Small intestine (tissue), 16 donors: ENCODE data around the gene PSMG3. TPM values are rescaled to one million over a fixed set of nuclear protein-coding genes. Genes with fewer than 3 reads are reported as not detected.

Source experiments
- DNase-seq, 2 donors: peaks; one replicate each; pipeline versions ENCODE4 v3.0.0 to v3.0.0-alpha.2; 2013
- FAIRE-seq: peaks from 2 replicates; lab custom pipeline; 2012; peaks lifted over from hg19 to GRCh38; lab: Jason Lieb, UNC
- H3K27ac ChIP-seq, 3 donors: one replicate each; pipeline ENCODE4 v1.5.1; 2013; ENCODE audit warnings: low read length in 2 of 3, mild to moderate bottlenecking in 2 of 3, control low read depth in 1 of 3, inconsistent platforms in 1 of 3, low read depth in 1 of 3, moderate library complexity in 1 of 3
- H3K27me3 ChIP-seq, 3 donors: one replicate each; pipeline ENCODE4 v1.6.1; 2013; ENCODE audit warnings: low read length in 3 of 3, inconsistent platforms in 1 of 3; ENCODE audit not compliant: control insufficient read depth in 3 of 3, insufficient read depth in 3 of 3
- H3K36me3 ChIP-seq, 3 donors: one replicate each; pipeline ENCODE4 v1.6.1; 2013; ENCODE audit warnings: low read length in 3 of 3, inconsistent platforms in 1 of 3, low read depth in 1 of 3, mild to moderate bottlenecking in 1 of 3, moderate library complexity in 1 of 3; ENCODE audit not compliant: control insufficient read depth in 3 of 3, insufficient read depth in 2 of 3
- H3K4me1 ChIP-seq, 3 donors: one replicate each; pipeline ENCODE4 v1.6.1; 2013; ENCODE audit warnings: low read length in 2 of 3, inconsistent platforms in 1 of 3, low read depth in 1 of 3, mild to moderate bottlenecking in 1 of 3, moderate library complexity in 1 of 3; ENCODE audit not compliant: control insufficient read depth in 3 of 3, insufficient read depth in 2 of 3
- H3K4me3 ChIP-seq, 3 donors: one replicate each; pipeline ENCODE4 v1.5.1; 2013; ENCODE audit warnings: low read length in 3 of 3, control low read depth in 1 of 3, inconsistent platforms in 1 of 3, low read depth in 1 of 3, mild to moderate bottlenecking in 1 of 3, moderate library complexity in 1 of 3
- H3K9me3 ChIP-seq, 2 donors: one replicate each; pipeline ENCODE4 v1.6.1; 2013; ENCODE audit warnings: low read depth in 1 of 2, low read length in 1 of 2; ENCODE audit not compliant: control insufficient read depth in 2 of 2, insufficient read depth in 1 of 2
- WGBS, 3 donors: extraction: QIAGEN DNeasy Blood & Tissue Kit; methylation state at CpG; one replicate each; pipeline ENCODE4 v1.1.7; 2013; 5-methylcytosine and 5-hydroxymethylcytosine counted together
- long read RNA-seq, 10 donors: transcript quantifications; one replicate each; lab custom pipeline, GENCODE V29; 2026
- polyA plus RNA-seq, 4 donors: library from polyadenylated mRNA; stranded (reverse) in 3 of 4; unstranded in 1 of 4; fragments of 200-250 nt in 3 of 4; fragments of 120-200 nt in 1 of 4; gene quantifications; one replicate each; pipeline versions ENCODE4 v1.2.1 to v1.2.3, GENCODE V29; 2013
- donor health status: healthy with polysubstance abuse.
- donor health status: control.
- donor health status: control.
- donor health status: Bipolar disorder and iron deficiency.
- donor health status: healthy.

Gene PSMG3, protein sequence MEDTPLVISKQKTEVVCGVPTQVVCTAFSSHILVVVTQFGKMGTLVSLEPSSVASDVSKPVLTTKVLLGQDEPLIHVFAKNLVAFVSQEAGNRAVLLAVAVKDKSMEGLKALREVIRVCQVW
- polyA plus RNA-seq: 10 to 100 TPM; 28.7 to 73.1 (median 69.8) TPM
- long read RNA-seq, donor 1, transcript PSMG3-202 (2 exons, 1,391 nt): major isoform, 63 of 77 reads
- long read RNA-seq, donor 1, transcript PSMG3-203 (3 exons, 774 nt): minor isoform, 14 of 77 reads
- long read RNA-seq, donor 1, partial matches to known transcripts: 0 of 77 reads
- long read RNA-seq, donor 1, other reads (novel, unspliced or antisense): 0 of 77 reads
- long read RNA-seq, donor 2, transcript PSMG3-202 (2 exons, 1,391 nt): major isoform, 12 of 12 reads
- long read RNA-seq, donor 2, partial matches to known transcripts: 0 of 12 reads
- long read RNA-seq, donor 2, other reads (novel, unspliced or antisense): 0 of 12 reads
- long read RNA-seq, donor 3, transcript PSMG3-202 (2 exons, 1,391 nt): major isoform, 44 of 49 reads
- long read RNA-seq, donor 3, partial matches to known transcripts: 0 of 49 reads
- long read RNA-seq, donor 3, other reads (novel, unspliced or antisense): 0 of 49 reads
- long read RNA-seq, donor 4, partial matches to known transcripts: 0 of 1 reads
- long read RNA-seq, donor 4, other reads (novel, unspliced or antisense): 0 of 1 reads
- long read RNA-seq, donor 5, transcript PSMG3-202 (2 exons, 1,391 nt): major isoform, 10 of 12 reads
- long read RNA-seq, donor 5, partial matches to known transcripts: 0 of 12 reads
- long read RNA-seq, donor 5, other reads (novel, unspliced or antisense): 0 of 12 reads
- long read RNA-seq, donor 6, transcript PSMG3-202 (2 exons, 1,391 nt): major isoform, 22 of 31 reads
- long read RNA-seq, donor 6, partial matches to known transcripts: 5 of 31 reads
- long read RNA-seq, donor 6, other reads (novel, unspliced or antisense): 0 of 31 reads
- long read RNA-seq, donor 7, transcript PSMG3-202 (2 exons, 1,391 nt): major isoform, 62 of 64 reads
- long read RNA-seq, donor 7, partial matches to known transcripts: 0 of 64 reads
- long read RNA-seq, donor 7, other reads (novel, unspliced or antisense): 0 of 64 reads
- long read RNA-seq, donor 8, partial matches to known transcripts: 0 of 2 reads
- long read RNA-seq, donor 8, other reads (novel, unspliced or antisense): 0 of 2 reads
- long read RNA-seq, donor 9, transcript PSMG3-202 (2 exons, 1,391 nt): major isoform, 6 of 7 reads
- long read RNA-seq, donor 9, partial matches to known transcripts: 0 of 7 reads
- long read RNA-seq, donor 9, other reads (novel, unspliced or antisense): 0 of 7 reads
- long read RNA-seq, donor 10, transcript PSMG3-202 (2 exons, 1,391 nt): major isoform, 34 of 43 reads
- long read RNA-seq, donor 10, transcript PSMG3-203 (3 exons, 774 nt): minor isoform, 9 of 43 reads
- long read RNA-seq, donor 10, partial matches to known transcripts: 0 of 43 reads
- long read RNA-seq, donor 10, other reads (novel, unspliced or antisense): 0 of 43 reads

DNA sequence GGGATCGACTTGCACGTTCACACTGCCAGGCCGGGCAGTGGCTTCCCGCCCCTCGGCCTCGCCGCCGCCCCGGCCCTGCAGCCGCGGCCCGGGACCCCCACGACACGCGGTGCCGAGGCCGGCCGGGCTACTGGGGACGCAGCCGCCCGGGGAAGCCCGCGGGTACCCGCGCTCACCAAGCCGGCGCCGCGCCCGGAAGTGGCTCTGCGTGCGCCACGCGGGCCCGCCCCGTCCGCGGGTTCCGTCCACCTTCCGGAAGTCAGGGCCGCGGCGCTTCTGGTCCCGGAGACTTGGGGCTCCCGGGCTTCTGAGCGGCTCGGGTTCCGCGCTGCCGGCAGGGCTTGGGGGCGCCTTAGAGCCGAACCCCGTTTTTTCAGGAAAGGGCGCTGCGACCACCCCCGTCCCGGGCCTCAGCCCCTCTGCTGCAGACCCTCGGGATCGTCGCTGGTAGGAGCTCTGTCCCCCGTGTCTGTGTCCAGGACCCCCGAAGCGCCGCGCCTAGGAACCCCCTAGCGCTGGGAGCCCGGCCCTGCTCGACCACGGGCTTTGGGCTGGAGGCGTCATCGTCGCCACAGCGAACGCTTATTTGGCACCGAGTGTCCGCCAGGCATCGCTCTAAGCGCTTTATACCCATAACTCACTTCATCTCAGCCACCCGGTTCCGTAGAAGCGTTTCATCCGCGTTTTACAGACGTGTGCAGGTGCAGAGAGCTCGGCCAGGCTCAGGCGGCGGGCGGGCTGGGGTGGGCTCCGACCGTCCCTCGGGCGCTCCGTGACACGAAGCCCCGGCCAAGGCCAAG lies at the start of gene PSMG3:
Gene PSMG3 (minus strand): TSS at position 200 of the 800 bp plus-strand sequence. CDS start 693 bp downstream, outside the sequence.
- Histone ChIP-seq H3K4me1 (peaks cover 3 to 49% (median 7%) of the 10 kb centered on the region in 3 donors), H3K9me3 (no peaks in the 10 kb centered on the region), H3K36me3 (peaks cover 0 to 35% (median 0%) of the 10 kb centered on the region in 3 donors), H3K27ac (peak within 1 kb of the TSS; percentile 83 to 96 (median 90)), H3K27me3 (peaks cover 0 to 2% (median 0%) of the 10 kb centered on the region in 3 donors), H3K4me3 (peak within 1 kb of the TSS; percentile 75 to 90 (median 83))
- WGBS, 3 donors: 0% methylated on average over 77 to 95 of the region's 95 CpGs
- DNase-seq (peak; percentile 90 to 94), FAIRE-seq (no peak)

DNA sequence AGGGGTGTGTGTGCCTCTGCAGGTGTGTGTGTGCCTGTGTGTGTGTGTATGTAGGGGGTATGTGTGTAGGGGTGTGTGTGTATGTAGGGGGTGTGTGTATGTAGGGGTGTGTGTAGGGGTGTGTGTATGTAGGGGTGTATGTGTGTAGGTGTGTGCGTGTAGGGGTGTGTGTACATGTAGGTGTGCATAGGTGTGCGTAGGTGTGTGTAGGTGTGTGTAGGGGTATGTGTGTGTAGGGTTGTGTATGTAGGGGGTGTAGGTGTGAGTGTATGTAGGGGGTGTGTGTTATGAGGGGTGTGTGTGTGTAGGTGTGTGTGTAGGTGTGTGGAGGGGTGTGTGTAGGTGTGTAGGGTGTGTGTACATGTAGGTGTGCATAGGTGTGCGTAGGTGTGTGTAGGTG lies 48.6 kb upstream of the PSMG3 start:
- Histone ChIP-seq H3K27ac (no peak overlapping the region), H3K36me3 (no peaks in the 10 kb centered on the region), H3K4me1 (no peaks in the 10 kb centered on the region), H3K9me3 (no peaks in the 10 kb centered on the region), H3K4me3 (no peak overlapping the region), H3K27me3 (no peaks in the 10 kb centered on the region)
- FAIRE-seq (no peak), DNase-seq (no peak)
- WGBS, 3 donors: 77 to 96% (median 82%) methylated on average over 3 of the region's 3 CpGs

DNA sequence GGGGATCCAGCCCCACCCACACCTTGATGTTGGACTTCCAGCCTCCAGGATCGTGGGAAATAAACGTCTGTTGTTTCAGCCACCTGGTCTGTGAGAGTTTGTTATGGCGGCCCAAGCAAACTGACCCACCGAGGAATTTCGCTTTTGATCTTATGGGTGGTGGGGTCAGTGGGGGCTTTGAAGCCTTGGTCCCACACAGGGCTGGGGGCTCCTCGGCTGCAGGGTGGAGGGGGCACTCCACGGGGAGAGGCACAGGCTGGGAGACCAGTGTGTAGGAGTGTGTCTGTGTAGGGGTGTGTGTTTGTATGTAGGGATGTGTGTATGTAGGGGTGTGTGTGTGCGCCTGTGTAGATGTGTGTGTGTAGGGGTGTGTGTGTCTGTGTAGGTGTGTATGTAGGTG lies 48.1 kb upstream of the PSMG3 start:
- Histone ChIP-seq H3K27me3 (no peaks in the 10 kb centered on the region), H3K4me1 (no peaks in the 10 kb centered on the region), H3K4me3 (no peak overlapping the region), H3K27ac (no peak overlapping the region), H3K36me3 (no peaks in the 10 kb centered on the region), H3K9me3 (no peaks in the 10 kb centered on the region)
- FAIRE-seq: no peak
- 69 to 78% (median 72%) methylated on average over 8 of the region's 8 CpGs for WGBS, 3 donors
- DNase-seq: no peak

DNA sequence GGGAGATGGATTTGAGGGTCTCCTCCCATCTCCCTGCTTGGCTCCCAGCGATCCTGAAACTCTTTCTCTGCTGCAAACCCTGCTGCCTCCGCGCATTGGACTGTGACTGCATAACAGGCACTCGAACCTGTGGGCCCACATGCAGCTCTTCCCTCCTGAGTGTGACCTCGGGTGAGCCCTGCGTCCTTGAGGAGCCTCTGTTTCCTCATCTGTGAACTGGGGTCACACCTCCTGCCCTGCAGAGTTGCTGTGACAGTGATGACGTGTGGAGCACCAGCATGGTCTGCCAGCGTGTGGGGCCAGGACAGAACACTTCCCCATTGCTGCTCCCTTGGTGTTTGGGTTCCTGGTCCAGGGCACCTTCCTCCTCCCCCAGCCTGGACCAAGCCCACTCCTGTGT lies 46.9 kb upstream of the PSMG3 start:
- H3K4me3 ChIP-seq: no peak overlapping the region
- no peak for DNase-seq
- 82 to 87% (median 84%) methylated on average over 8 of the region's 8 CpGs for WGBS, 3 donors

DNA sequence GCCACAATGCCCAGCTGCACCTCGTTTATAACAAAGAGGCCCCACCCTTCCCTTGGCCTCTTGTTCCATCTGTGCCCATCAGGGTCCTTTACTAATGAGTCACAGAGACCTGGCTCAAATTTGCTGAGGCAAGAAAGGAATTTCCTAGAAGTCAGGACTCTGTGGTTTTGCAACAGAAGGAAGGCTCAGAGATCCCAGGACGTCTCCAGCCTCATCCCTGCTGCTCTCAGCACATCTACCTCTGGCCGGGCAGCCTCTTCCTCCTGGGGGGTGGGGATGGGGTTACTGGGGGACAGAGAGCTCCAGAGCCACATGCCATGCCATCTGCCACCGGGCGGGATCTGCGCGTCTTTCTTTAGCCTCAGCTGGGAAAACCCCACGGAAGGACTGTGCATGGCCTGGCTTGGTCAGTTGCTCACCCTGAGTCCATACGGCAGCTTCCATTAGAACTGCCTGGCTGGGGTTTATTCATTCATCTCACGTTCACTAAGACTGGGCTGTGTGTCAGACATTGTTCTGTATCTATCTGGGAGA lies 41.9 kb upstream of the PSMG3 start:
- H3K4me1 ChIP-seq: no peaks in the 10 kb centered on the region
- WGBS, 3 donors: 11 to 43% (median 29%) methylated on average over 10 of the region's 10 CpGs
- no peaks in the 10 kb centered on the region for H3K27me3 ChIP-seq
- H3K36me3 ChIP-seq: no peaks in the 10 kb centered on the region
- H3K9me3 ChIP-seq: no peaks in the 10 kb centered on the region
- H3K27ac ChIP-seq: no peak overlapping the region
- DNase-seq: peak; percentile 5 to 6
- no peak overlapping the region for H3K4me3 ChIP-seq
- no peak for FAIRE-seq

More for the DNA sequence above, 46.9 kb upstream of the PSMG3 start:
- Histone ChIP-seq H3K4me1 (no peaks in the 10 kb centered on the region), H3K27ac (no peak overlapping the region), H3K9me3 (no peaks in the 10 kb centered on the region), H3K36me3 (no peaks in the 10 kb centered on the region), H3K27me3 (no peaks in the 10 kb centered on the region)
- FAIRE-seq: no peak

DNA sequence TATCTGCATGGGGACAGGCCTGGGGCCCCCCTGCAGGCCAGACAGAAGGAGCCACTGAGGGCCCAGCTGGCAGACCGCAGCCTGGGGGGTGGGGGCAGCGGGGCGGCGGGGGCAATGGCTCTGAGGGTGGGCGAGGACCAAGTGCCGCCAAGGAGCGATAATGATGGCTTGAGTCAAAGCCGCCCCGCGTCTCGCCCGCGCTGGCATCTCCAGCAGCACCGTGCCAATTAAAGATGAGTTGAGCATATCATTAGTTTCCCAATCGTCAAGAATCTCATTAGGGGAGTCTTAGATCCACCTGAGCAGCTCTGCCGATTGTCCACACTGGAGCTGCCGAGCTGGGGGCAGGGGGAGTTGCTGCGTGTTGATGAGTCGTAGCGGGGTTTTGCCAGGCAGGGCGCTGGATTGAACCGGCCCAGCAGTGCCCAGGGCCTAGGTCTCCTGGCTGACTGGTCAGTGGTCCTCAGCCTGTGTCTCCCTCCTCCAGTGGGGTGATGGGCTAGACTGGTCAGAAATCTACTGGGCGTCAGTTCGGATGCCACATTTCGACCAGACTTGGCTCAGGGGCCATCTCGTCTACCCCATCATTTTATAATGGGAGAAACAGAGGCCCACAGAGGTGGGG lies 41.0 kb upstream of the PSMG3 start:
- FAIRE-seq: no peak
- no peak overlapping the region for H3K4me3 ChIP-seq
- WGBS, 3 donors: 89 to 93% (median 91%) methylated on average over 26 of the region's 26 CpGs

More for the DNA sequence above, 41.0 kb upstream of the PSMG3 start:
- Histone ChIP-seq H3K36me3 (no peaks in the 10 kb centered on the region), H3K9me3 (no peaks in the 10 kb centered on the region), H3K27me3 (no peaks in the 10 kb centered on the region), H3K4me1 (no peaks in the 10 kb centered on the region), H3K27ac (no peak overlapping the region)
- DNase-seq: no peak
